Measurements from ENCODE around the gene CHN2.

Gene CHN2

DNA sequence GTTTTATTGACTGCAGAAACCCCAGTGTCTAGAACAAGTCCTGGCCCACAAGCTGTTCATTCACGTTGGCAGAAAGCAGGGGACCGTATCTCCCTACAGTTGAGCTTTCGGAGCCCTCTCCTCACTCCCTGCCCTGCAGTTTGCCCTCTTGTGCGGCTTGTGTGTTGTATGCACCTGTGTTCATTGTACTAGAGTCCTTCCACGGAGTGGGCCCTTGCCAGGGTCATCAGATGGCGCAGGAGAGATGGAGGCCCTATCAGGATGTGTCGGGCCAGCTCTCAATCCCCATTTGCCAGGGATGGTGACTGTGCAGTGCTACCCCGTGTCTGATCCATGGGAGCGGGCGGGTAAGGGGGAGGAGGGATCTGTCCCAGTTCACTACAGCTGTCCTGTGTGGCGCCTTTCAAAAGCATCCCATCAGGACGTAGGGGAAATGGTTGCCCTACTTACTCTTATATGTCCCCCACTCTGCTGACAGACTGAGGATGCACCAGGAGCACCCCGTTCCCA is 291.7 kb downstream of the CHN2 start:
- DNase-seq (ENCODE audit: low spot score in 2 of 2): no peak
- Mint-ChIP-seq H3K27ac (peak overlapping the region; percentile 18), H3K9me3 (no peaks in the 10 kb centered on the region), H3K36me3 (no peaks in the 10 kb centered on the region), H3K4me3 (no peak overlapping the region), H3K4me1 (peaks cover 24% of the 10 kb centered on the region)
- no peak for ATAC-seq

DNA sequence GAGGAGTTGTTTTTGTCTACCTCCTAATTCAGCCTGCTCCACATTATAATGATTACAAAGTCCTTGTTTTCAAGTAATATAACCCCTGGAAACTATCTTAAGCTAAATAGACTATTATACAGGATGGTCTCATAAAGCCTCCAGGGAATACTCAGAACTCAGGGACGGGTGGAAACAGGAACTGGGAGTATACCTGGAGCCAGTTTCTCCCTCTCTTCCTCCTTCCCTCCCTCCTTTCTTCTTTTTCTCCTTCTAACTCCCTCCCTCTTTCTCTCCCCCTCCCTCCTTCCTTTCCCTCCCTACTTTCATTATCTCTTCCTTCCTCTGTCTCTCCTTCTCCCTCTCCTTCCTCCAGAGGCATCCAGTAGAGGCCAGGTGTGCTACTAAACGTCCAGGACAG is 292.8 kb downstream of the CHN2 start:
- H3K36me3 Mint-ChIP-seq: no peaks in the 10 kb centered on the region
- peak overlapping the region; percentile 71 for H3K27ac Mint-ChIP-seq
- H3K4me3 Mint-ChIP-seq: peak overlapping the region; percentile 25

GRCh38 chr7:29488203-29488970 is 293.8 kb downstream of the CHN2 start:
- no peak overlapping the region for H3K27ac Mint-ChIP-seq

More for the DNA sequence above, 292.8 kb downstream of the CHN2 start:
- Mint-ChIP-seq H3K4me1 (peaks cover 24% of the 10 kb centered on the region), H3K9me3 (no peaks in the 10 kb centered on the region)
- DNase-seq (ENCODE audit: low spot score in 2 of 2): no peak
- ATAC-seq: no peak

GRCh38 chr7:29488977-29489376 is 294.4 kb downstream of the CHN2 start:
- ATAC-seq (no peak), DNase-seq (ENCODE audit: low spot score in 2 of 2) (no peak)
- Mint-ChIP-seq H3K9me3 (no peaks in the 10 kb centered on the region), H3K4me3 (no peak overlapping the region), H3K4me1 (peaks cover 24% of the 10 kb centered on the region), H3K36me3 (no peaks in the 10 kb centered on the region), H3K27ac (no peak overlapping the region)

More at GRCh38 chr7:29488203-29488970, 293.8 kb downstream of the CHN2 start:
- no peaks in the 10 kb centered on the region for H3K36me3 Mint-ChIP-seq
- H3K9me3 Mint-ChIP-seq: no peaks in the 10 kb centered on the region
- no peak for DNase-seq (ENCODE audit: low spot score in 2 of 2)
- H3K4me1 Mint-ChIP-seq: peaks cover 24% of the 10 kb centered on the region
- no peak overlapping the region for H3K4me3 Mint-ChIP-seq
- no peak for ATAC-seq

- Mint-ChIP-seq H3K9me3 (no peaks in the 10 kb centered on the region), H3K4me3 (no peak overlapping the region), H3K27ac (no peak overlapping the region), H3K36me3 (no peaks in the 10 kb centered on the region), H3K4me1 (peaks cover 23% of the 10 kb centered on the region)
- no peak for DNase-seq (ENCODE audit: low spot score in 2 of 2)
- no peak for ATAC-seq
Measured at GRCh38 chr7:29490094-29490607, 295.6 kb downstream of the CHN2 start.

DNA sequence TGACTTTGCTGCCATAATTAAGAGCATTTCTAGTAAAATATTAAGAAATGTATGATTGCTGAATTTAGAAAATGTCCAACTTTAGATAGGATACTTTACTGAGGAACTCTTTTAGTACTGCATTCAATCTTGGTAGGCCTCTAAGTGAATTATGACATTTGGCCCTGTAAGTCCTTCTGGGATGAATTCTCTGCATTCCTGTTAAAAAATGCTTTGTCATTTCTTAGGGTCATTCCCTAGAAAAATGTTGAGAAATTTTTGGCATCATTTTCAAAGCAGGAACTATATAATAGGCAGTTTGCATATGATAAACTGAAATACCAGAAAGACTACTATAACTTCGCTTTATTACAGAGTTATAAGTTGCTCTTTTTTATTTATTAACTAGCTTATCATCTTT is 299.8 kb downstream of the CHN2 start:
- H3K36me3 Mint-ChIP-seq: no peaks in the 10 kb centered on the region
- no peak overlapping the region for H3K4me3 Mint-ChIP-seq
- ATAC-seq (no peak), DNase-seq (ENCODE audit: low spot score in 2 of 2) (no peak)
- H3K9me3 Mint-ChIP-seq: no peaks in the 10 kb centered on the region
- H3K4me1 Mint-ChIP-seq: no peaks in the 10 kb centered on the region
- H3K27ac Mint-ChIP-seq: no peak overlapping the region

DNA sequence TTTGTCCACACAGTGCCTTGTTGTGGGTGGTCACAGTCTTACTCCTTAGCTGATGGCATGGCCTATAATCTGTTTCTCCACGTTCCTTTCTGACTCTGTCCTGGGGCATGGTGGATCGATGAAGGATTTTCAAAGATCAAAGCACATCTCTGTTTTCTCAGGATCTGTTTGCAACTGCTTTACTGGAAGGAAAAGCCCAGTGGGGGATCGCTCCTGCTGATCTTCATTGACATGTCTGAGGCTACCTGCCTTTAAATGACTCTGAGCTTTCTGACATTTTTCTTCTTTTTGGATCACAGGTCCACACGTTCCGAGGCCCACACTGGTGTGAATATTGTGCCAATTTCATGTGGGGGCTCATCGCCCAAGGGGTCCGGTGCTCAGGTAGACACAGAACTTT is 301.1 kb downstream of the CHN2 start:
- no peaks in the 10 kb centered on the region for H3K4me1 Mint-ChIP-seq
- H3K36me3 Mint-ChIP-seq: no peaks in the 10 kb centered on the region
- no peaks in the 10 kb centered on the region for H3K9me3 Mint-ChIP-seq
- no peak overlapping the region for H3K4me3 Mint-ChIP-seq
- DNase-seq (ENCODE audit: low spot score in 2 of 2): no peak
- ATAC-seq: no peak
- H3K27ac Mint-ChIP-seq: no peak overlapping the region

- Mint-ChIP-seq H3K36me3 (no peaks in the 10 kb centered on the region), H3K4me1 (no peaks in the 10 kb centered on the region), H3K4me3 (no peak overlapping the region), H3K9me3 (no peaks in the 10 kb centered on the region), H3K27ac (no peak overlapping the region)
- no peak for DNase-seq (ENCODE audit: low spot score in 2 of 2)
- ATAC-seq: no peak
Measured at GRCh38 chr7:29496355-29497020, 301.9 kb downstream of the CHN2 start.

DNA sequence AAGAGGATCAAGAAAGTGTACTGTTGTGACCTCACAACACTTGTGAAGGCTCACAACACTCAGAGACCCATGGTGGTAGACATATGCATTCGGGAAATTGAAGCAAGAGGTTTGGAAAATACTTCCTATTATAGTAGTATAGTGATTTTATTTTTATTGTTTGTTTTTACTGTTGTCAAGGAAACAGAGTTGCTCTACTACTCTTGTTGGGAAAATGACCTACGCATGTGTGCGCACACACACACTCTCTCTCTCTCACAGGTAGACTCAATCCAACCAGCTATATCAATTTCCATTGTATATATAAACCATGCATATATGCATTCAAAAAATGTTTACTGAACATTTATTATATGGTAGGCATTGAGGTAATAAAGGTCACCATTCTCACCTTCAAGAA is 305.4 kb downstream of the CHN2 start:
- no peak overlapping the region for H3K27ac Mint-ChIP-seq
- H3K4me1 Mint-ChIP-seq: no peaks in the 10 kb centered on the region
- DNase-seq (ENCODE audit: low spot score in 2 of 2) (no peak), ATAC-seq (no peak)
- H3K36me3 Mint-ChIP-seq: no peaks in the 10 kb centered on the region
- H3K9me3 Mint-ChIP-seq: no peaks in the 10 kb centered on the region
- no peak overlapping the region for H3K4me3 Mint-ChIP-seq

DNA sequence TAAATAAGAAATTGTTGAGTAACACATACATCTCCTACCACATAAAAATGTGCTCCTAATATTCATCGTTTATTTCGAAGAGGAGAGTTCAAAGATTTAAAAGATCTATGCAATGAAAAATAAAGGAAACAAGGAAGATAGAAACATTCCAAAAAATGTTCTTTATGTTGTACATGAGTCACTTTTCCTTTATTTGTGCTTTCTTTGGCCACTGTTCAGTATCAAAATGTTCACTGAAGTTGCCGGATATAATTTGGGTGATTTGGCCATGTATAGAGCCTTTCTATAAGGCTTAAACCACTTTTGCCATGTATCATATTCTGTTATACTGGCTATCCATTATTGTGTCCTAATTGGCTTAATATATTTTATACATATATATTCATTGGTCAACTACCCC is 306.1 kb downstream of the CHN2 start:
- no peaks in the 10 kb centered on the region for H3K36me3 Mint-ChIP-seq
- H3K27ac Mint-ChIP-seq: no peak overlapping the region
- no peaks in the 10 kb centered on the region for H3K9me3 Mint-ChIP-seq
- no peak for DNase-seq (ENCODE audit: low spot score in 2 of 2)
- no peak overlapping the region for H3K4me3 Mint-ChIP-seq
- no peak for ATAC-seq
- H3K4me1 Mint-ChIP-seq: no peaks in the 10 kb centered on the region

- H3K36me3 Mint-ChIP-seq: no peaks in the 10 kb centered on the region
- H3K9me3 Mint-ChIP-seq: no peaks in the 10 kb centered on the region
- no peak overlapping the region for H3K27ac Mint-ChIP-seq
- ATAC-seq (no peak), DNase-seq (ENCODE audit: low spot score in 2 of 2) (no peak)
- H3K4me3 Mint-ChIP-seq: no peak overlapping the region
- H3K4me1 Mint-ChIP-seq: no peaks in the 10 kb centered on the region
Measured at GRCh38 chr7:29502133-29502532, 307.6 kb downstream of the CHN2 start.

GRCh38 chr7:29505931-29506330 is 311.4 kb downstream of the CHN2 start:
- ATAC-seq: no peak
- peaks cover 7% of the 10 kb centered on the region for H3K36me3 Mint-ChIP-seq

DNA sequence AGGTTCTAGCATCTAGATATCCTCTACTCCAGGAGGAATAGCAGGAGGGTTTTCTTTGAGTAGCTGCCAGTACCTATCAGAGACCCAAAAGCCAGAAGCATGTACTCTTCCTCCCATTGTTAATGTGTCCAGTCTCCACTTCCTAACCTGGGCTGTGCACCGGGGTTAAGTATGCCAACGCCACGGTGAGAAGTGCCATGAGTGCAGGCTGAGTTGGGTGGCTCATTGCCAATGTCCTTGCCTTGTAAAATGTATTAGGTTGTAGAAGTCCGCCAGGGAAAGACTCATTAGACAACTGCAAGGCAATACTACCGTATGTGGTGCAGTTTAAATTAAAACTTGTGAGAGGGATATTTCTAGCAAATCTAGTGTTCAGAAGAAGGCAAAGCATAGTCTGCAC is 314.0 kb downstream of the CHN2 start:
- H3K9me3 Mint-ChIP-seq: no peaks in the 10 kb centered on the region
- DNase-seq (ENCODE audit: low spot score in 2 of 2) (no peak), ATAC-seq (no peak)
- peaks cover 7% of the 10 kb centered on the region for H3K36me3 Mint-ChIP-seq
- no peaks in the 10 kb centered on the region for H3K4me1 Mint-ChIP-seq
- no peak overlapping the region for H3K4me3 Mint-ChIP-seq
- no peak overlapping the region for H3K27ac Mint-ChIP-seq

More at GRCh38 chr7:29505931-29506330, 311.4 kb downstream of the CHN2 start:
- Mint-ChIP-seq H3K9me3 (no peaks in the 10 kb centered on the region), H3K4me3 (no peak overlapping the region), H3K4me1 (no peaks in the 10 kb centered on the region), H3K27ac (no peak overlapping the region)
- no peak for DNase-seq (ENCODE audit: low spot score in 2 of 2)

DNA sequence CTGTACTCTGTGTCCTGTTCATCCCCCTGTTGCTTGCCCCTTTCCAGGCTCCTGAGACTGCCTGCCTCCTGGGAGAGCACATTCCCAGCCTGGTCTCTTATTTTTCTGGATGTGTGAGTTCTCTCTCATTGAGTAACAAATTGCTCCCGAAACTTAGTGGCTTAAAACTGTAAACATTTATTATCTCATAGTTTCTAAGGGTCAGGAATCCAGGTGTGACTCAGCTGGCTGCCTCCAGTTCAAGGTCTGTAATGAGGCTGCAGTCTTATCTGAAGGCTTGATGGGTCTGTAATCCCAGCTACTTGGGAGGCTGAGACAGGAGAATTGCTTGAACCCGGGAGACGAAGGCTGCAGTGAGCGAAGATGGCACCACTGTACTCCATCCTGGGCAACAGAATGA is 315.5 kb downstream of the CHN2 start:
- no peaks in the 10 kb centered on the region for H3K9me3 Mint-ChIP-seq
- no peak for ATAC-seq
- no peak overlapping the region for H3K27ac Mint-ChIP-seq

DNA sequence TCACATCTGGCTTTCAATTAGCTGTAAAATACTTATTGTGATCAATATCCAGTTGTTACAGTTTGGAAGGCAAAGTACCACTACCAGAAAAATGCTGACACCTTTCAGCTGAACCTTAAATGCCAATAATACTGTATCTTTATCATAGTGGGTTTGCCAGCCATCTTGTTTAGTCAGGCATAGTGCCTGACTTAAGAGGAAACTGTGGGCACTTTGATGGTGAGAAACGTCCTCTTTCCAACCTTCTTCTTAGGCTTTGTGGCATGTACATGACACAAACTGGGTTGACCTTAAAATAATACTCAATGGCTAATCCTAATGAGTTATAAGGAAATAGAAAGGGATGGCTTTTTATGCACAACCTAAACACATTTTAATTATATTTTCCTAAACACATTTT is 316.8 kb downstream of the CHN2 start:
- DNase-seq (ENCODE audit: low spot score in 2 of 2) (no peak), ATAC-seq (no peak)
- Mint-ChIP-seq H3K4me1 (no peaks in the 10 kb centered on the region), H3K4me3 (no peak overlapping the region), H3K9me3 (no peaks in the 10 kb centered on the region), H3K36me3 (peaks cover 7% of the 10 kb centered on the region), H3K27ac (no peak overlapping the region)

More for the DNA sequence above, 315.5 kb downstream of the CHN2 start:
- H3K36me3 Mint-ChIP-seq: peaks cover 7% of the 10 kb centered on the region
- no peak for DNase-seq (ENCODE audit: low spot score in 2 of 2)
- H3K4me3 Mint-ChIP-seq: no peak overlapping the region
- no peaks in the 10 kb centered on the region for H3K4me1 Mint-ChIP-seq

DNA sequence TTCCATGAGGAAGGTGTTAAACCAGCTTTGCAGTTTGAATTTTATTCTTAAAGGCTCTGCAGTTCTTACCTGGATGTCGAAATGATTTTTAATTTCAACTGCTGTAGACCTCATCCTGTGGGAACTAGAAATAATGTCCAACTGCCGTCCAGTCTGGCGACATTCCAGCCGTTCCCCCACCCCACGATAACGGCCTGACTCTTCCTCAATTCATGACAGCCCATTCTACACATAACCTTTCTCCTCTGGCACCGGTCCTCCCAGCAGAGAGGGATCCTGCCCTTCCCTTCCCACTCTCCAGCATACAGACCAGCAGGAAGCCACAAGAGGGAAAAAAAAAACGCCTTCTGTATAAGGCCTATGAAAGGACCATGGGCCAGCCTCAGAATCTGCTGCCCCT is 317.3 kb downstream of the CHN2 start:
- DNase-seq (ENCODE audit: low spot score in 2 of 2): no peak
- no peaks in the 10 kb centered on the region for H3K9me3 Mint-ChIP-seq

More for the DNA sequence above, 317.3 kb downstream of the CHN2 start:
- no peak overlapping the region for H3K27ac Mint-ChIP-seq
- no peak for ATAC-seq
- H3K36me3 Mint-ChIP-seq: peaks cover 7% of the 10 kb centered on the region
- no peaks in the 10 kb centered on the region for H3K4me1 Mint-ChIP-seq
- H3K4me3 Mint-ChIP-seq: no peak overlapping the region
